CD4-positive, alpha-beta T cell treated with Interleukin-17A for 4 hours (primary cell): ENCODE measurements around the gene DUSP8.

Source experiments
- DNase-seq: peaks from one replicate; pipeline ENCODE4 v3.0.0-alpha.2; 2020; ENCODE audit warnings: mixed read lengths

The DUSP8 gene

GRCh38 chr11:1549338-1550330 lies 22.4 kb downstream of the DUSP8 start:
- no peak for DNase-seq

- DNase-seq, result no peak
Observed at GRCh38 chr11:1548221-1549070, 23.6 kb downstream of the DUSP8 start.

- no peak for DNase-seq
Observed at GRCh38 chr11:1547467-1548098, 24.5 kb downstream of the DUSP8 start.

- peak; percentile 65 for DNase-seq
Observed at GRCh38 chr11:1546536-1547466, 25.3 kb downstream of the DUSP8 start.

GRCh38 chr11:1546077-1546535 lies 26.0 kb downstream of the DUSP8 start:
- no peak for DNase-seq

GRCh38 chr11:1545432-1545831 lies 26.6 kb downstream of the DUSP8 start:
- DNase-seq, result no peak

- no peak for DNase-seq
Observed at GRCh38 chr11:1544536-1544935, 27.5 kb downstream of the DUSP8 start.

- no peak for DNase-seq
Observed at GRCh38 chr11:1543606-1544263, 28.3 kb downstream of the DUSP8 start.

GRCh38 chr11:1542267-1542666 lies 29.8 kb downstream of the DUSP8 start:
- no peak for DNase-seq

GRCh38 chr11:1541474-1542204 lies 30.4 kb downstream of the DUSP8 start:
- DNase-seq, result no peak

- no peak for DNase-seq
Observed at GRCh38 chr11:1540074-1540473, 32.0 kb downstream of the DUSP8 start.

GRCh38 chr11:1538153-1538552 lies 33.9 kb downstream of the DUSP8 start:
- DNase-seq, result no peak

GRCh38 chr11:1536065-1536843 lies 35.8 kb downstream of the DUSP8 start:
- no peak for DNase-seq

GRCh38 chr11:1534682-1535081 lies 37.4 kb downstream of the DUSP8 start:
- no peak for DNase-seq

GRCh38 chr11:1534171-1534570 lies 37.9 kb downstream of the DUSP8 start:
- DNase-seq, result no peak

GRCh38 chr11:1533342-1533725 lies 38.7 kb downstream of the DUSP8 start:
- DNase-seq, result no peak

GRCh38 chr11:1532606-1533341 lies 39.3 kb downstream of the DUSP8 start:
- no peak for DNase-seq

- DNase-seq, result no peak
Observed at GRCh38 chr11:1532014-1532586, 40.0 kb downstream of the DUSP8 start.
